HG02798 (cell line): Measurements from ENCODE around the gene NPR3.

Experiments used
- ATAC-seq: cut with Tn5 transposase; IDR thresholded peaks from one replicate; pipeline ENCODE4 v1.9.1; 2021; ENCODE audit warnings: mild to moderate bottlenecking; ENCODE audit not compliant: unreplicated experiment, poor library complexity

NPR3 gene, protein sequence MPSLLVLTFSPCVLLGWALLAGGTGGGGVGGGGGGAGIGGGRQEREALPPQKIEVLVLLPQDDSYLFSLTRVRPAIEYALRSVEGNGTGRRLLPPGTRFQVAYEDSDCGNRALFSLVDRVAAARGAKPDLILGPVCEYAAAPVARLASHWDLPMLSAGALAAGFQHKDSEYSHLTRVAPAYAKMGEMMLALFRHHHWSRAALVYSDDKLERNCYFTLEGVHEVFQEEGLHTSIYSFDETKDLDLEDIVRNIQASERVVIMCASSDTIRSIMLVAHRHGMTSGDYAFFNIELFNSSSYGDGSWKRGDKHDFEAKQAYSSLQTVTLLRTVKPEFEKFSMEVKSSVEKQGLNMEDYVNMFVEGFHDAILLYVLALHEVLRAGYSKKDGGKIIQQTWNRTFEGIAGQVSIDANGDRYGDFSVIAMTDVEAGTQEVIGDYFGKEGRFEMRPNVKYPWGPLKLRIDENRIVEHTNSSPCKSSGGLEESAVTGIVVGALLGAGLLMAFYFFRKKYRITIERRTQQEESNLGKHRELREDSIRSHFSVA

DNA sequence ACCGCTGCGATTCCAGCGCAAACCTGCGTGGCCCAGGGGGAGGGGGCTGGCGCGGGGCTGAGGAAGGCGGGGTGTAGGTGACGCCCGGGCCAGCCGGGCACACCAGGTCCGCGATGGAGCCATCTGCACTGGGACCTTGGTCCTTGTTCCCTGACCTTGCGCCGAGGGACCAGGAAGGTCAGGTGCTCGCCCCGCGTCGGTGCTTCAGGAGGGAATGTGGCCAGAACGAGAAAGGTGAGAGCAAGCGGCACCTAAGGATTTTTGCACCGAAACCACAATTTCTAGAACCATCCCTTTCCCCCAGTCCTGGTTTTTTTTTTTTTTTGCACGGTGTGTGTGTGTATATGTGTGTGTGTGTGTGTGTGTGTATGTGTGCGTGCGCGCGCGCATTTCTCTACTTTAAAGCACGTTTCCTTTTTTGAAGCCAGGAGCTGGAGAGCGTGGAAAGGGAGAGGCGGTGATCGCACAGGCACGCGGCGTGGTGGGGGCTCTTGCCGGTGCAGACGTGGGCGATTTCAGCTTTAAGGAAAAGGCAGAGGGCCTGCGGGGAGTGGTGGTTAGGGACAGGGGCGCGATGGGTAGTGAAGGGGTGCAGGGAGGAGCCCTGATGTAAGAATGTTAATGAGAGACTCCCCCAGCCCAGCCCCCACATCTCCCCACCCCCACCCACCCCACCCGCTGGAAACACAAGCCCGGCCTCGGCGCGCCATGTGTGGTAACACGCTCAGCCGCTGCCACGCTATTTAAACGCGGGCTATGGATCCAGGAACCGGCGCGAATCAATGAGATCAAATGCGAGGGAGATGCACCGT is at the start of gene NPR3:
NPR3 (plus strand) TSS at position 772 of the 812 bp plus-strand sequence. CDS start 456 bp downstream, outside the sequence.
- no peak for ATAC-seq

DNA sequence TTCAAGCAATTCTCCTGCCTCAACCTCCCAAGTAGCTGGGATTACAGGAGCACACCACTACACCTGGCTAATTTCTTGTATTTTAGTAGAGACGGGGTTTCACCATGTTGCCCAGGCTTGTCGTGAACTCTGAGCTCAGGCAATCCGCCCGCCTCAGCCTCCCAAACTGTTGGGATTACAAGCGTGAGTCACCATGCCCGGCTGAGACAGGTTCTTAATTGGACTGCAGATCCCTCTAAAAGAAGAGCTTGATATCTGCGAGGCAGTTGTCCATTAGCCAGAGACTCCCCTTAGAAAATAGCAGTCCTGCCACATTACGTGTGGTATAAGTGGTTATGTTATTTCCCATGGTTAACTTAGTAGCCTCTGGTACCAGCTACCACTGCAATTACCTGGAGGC is 46.6 kb upstream of the NPR3 start:
- ATAC-seq = no peak

- no peak for ATAC-seq
These were observed 42.6 kb upstream of the NPR3 start for GRCh38 chr5:32668552-32668951.

DNA sequence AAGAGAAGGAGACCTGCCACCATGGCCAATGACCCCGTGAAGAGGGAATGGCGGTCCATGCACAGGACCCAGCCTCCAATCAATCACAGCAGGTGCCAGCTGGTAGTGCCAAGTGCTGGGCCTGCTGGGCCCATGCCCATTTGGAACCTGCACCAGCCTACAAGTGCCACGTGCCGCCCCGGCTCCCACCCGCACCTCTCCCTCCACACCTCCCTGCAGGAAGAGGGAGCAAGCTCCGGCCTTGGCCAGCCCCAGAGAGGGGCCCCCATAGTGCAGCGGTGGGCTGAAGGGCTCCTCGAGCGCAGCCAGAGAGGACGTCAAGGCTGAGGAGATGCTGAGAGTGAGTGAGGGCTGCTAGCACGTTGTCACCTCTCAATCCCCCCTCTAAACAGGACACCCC is 37.8 kb upstream of the NPR3 start:
- ATAC-seq = no peak

GRCh38 chr5:32677023-32677422 is 34.1 kb upstream of the NPR3 start:
- no peak for ATAC-seq

- no peak for ATAC-seq
These were observed 32.6 kb upstream of the NPR3 start for GRCh38 chr5:32678472-32678871.

- no peak for ATAC-seq
These were observed 31.9 kb upstream of the NPR3 start for GRCh38 chr5:32679218-32679617.

- no peak for ATAC-seq
These were observed 30.9 kb upstream of the NPR3 start for GRCh38 chr5:32680183-32680582.

- no peak for ATAC-seq
These were observed 28.0 kb upstream of the NPR3 start for GRCh38 chr5:32683125-32683524.

- ATAC-seq = no peak
These were observed 26.9 kb upstream of the NPR3 start for GRCh38 chr5:32684260-32684659.

DNA sequence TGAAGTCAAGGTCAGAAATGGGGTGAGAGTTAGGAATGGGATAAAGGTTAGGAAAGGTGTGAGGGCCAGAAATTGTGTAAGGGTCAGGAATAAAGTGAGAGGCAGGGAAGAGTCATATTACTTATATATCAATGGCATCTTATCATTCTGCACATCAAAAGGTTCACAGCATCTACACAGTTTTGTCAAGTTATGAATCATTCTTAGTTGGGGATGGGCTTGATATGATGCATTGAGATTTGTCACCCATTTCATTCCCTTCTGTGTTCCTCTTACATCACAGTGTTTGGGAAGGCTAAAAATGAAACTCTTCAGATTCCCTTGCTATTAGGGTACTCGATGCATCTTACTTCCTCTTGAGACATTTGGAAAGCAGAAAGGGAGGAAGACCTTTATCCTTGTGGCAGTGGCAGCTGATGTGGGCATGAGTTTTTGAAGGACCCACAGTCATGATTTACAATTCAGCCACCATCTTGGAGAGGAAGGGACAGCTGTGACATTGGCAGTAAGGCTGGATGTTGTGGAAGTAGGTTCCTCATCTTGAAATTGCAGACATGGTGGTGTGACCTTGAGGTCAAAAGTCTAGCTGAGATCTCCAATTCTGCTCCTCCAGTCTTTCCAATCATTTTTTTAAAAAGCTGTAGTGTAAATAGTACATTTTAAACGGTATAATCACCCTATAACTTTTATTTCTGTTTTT is 24.2 kb upstream of the NPR3 start:
- no peak for ATAC-seq

DNA sequence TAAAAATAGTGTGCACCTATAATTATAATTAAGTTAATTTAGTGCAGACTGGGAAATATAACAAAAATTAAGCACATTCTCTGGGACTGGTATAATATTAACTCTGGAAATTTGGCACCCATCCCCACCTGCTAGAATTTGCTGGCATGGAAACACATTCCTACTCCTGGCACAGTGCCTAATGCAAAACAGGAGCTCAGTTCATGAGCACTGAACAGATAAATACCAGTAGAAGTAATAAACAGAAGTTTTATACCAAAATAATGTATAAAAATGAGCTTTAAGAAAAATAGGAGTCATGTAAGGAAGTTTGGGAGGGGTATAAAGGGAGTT is 23.7 kb upstream of the NPR3 start:
- no peak for ATAC-seq

GRCh38 chr5:32690153-32690552 is 21.0 kb upstream of the NPR3 start:
- no peak for ATAC-seq

GRCh38 chr5:32690666-32691065 is 20.5 kb upstream of the NPR3 start:
- no peak for ATAC-seq

GRCh38 chr5:32692036-32692746 is 18.9 kb upstream of the NPR3 start:
- ATAC-seq = no peak

DNA sequence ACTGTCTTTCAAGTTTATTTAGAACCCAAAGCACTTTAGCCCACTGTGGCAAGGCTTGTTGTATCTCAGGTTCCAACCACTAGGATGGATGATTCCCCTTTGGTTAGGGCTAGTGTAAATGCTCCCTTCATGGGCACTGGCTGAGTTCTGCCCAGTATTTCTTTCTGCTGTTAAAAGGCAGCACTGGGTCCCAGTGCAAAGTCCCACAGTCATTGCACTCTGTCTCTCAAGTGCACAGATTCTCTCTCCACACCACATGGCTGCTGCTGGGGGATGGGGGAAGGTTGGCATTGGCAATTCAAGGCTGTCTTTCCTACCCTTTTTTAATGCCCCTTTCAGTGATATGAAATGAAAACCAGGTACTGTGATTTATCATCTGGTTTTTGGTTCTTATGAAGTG is 7.2 kb upstream of the NPR3 start:
- ATAC-seq = no peak

- no peak for ATAC-seq
These were observed 3.6 kb upstream of the NPR3 start for GRCh38 chr5:32707418-32707997.

GRCh38 chr5:32708949-32709348 is 2.2 kb upstream of the NPR3 start:
- no peak for ATAC-seq

GRCh38 chr5:32709750-32710549 is 1.2 kb upstream of the NPR3 start:
- no peak for ATAC-seq
